ENCODE data around the gene OLFM2. TPM values are rescaled to one million over a fixed set of nuclear protein-coding genes. Genes with fewer than 3 reads are reported as not detected.
A peak's percentile ranks its signal among the peaks of the same experiment; 100 is the strongest.
"Not testable (repeated sequence)": the region's sequence is repeated elsewhere in the genome, so short reads cannot be mapped to it uniquely, and the experiment has no call there.

Gene OLFM2
- total RNA-seq, 2 experiments from 2014 or later = 9.2 to 9.9 TPM

DNA sequence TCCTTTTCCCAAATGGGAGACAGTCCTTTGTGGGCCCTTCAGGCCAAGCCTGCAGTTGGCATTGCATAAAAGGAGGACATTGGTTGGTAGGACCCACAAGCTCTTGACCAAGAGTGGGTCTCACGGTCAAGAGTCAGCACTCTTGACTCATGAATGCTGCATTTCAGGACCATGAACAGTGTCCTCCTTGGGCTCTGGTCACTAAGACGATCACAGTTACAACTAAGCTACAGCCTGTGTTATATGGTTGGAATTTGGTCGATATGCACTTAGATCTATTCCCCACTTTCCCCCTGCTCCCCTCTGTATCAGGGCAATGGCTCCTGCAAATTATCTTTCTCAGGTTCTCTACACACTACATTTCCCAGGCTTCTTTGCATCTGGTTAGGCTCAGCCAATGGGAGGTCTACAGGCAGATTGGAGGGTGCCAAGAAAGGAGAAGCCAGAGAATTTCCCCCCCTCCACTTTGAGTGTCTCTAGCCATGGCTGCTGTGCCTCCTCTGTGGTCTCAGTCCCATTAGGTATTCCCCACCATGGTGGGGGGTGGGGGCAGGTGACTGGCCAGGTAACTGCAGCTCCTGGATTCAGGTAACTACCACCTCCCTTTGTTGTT, 3.1 kb upstream of the OLFM2 start:
- ChIA-PET POLR2A (no interaction called here), CTCF (interaction anchor here (1.1 kb wide), 1 partner anchor 9 kb away, joined by 5 read pairs; no protein-coding TSS in a partner anchor)
- H3K36me3 Mint-ChIP-seq (ENCODE audit: low read depth) = no peaks in the 10 kb centered on the region
- ATAC-seq (no peak), DNase-seq (no peak)
- peaks cover 38% of the 10 kb centered on the region for H3K27me3 Mint-ChIP-seq (ENCODE audit: low read depth)
- H3K4me1 Mint-ChIP-seq (ENCODE audit: low read depth) = peaks cover 17% of the 10 kb centered on the region
- no peak overlapping the region for H3K27ac Mint-ChIP-seq
- H3K4me3 Mint-ChIP-seq = no peak overlapping the region
- H3K9me3 Mint-ChIP-seq (ENCODE audit: insufficient read depth) = no peaks in the 10 kb centered on the region

- no peaks in the 10 kb centered on the region for H3K36me3 Mint-ChIP-seq (ENCODE audit: low read depth)
- no peaks in the 10 kb centered on the region for H3K9me3 Mint-ChIP-seq (ENCODE audit: insufficient read depth)
- peaks cover 41% of the 10 kb centered on the region for H3K27me3 Mint-ChIP-seq (ENCODE audit: low read depth)
- ChIA-PET POLR2A (no interaction called here), CTCF (no interaction called here)
- ATAC-seq (no peak), DNase-seq (no peak)
- peak overlapping the region; percentile 2 for H3K4me3 Mint-ChIP-seq
- H3K27ac Mint-ChIP-seq = no peak overlapping the region
- peaks cover 23% of the 10 kb centered on the region for H3K4me1 Mint-ChIP-seq (ENCODE audit: low read depth)
Observed at GRCh38 chr19:9937001-9937411, 691 bp upstream of the OLFM2 start.

DNA sequence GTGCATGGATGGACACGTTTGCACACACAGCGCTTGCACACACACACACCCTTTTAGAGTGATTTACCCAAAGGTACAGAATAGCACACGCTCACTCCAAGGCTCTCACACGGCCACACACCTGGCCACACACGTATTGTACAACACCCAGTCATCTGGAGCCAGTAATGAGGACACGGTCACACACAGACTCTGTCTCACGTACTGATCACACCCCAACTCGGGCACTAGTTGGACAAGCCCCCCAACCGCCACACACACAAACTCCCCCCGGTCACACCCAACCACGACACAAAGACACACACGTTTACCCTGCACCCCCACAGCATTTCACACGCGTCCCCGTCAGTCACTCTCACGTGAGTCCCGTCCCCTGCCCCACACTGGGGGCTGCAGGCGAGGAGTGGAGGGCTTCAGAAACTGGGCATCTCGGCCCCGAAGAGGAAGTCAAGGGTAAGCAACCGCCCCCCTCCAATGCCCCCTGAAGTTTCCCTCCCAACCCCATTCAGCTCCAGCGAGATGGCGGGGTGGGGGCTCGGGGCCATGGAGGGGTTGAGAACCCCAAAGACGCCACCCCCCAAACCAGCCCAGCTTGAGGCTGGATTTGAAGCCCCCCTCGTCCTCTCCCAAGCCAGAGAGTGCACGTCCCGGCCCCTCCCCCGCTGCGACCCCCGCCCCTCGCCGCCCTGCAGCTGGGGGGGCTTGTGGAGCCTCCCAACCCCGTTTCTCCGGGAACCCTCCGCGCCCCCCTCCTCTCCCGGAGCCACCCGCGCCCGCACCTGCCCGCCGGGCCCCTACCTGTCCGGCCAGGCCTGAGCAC, 599 bp downstream of the OLFM2 start:
- ChIA-PET CTCF (no interaction called here), POLR2A (no interaction called here)
- no peaks in the 10 kb centered on the region for H3K36me3 Mint-ChIP-seq (ENCODE audit: low read depth)
- no peaks in the 10 kb centered on the region for H3K9me3 Mint-ChIP-seq (ENCODE audit: insufficient read depth)
- DNase-seq = no peak
- peaks cover 27% of the 10 kb centered on the region for H3K4me1 Mint-ChIP-seq (ENCODE audit: low read depth)
- H3K27ac Mint-ChIP-seq = no peak overlapping the region
- peaks cover 44% of the 10 kb centered on the region for H3K27me3 Mint-ChIP-seq (ENCODE audit: low read depth)
- no peak overlapping the region for H3K4me3 Mint-ChIP-seq
- ATAC-seq = no peak

DNA sequence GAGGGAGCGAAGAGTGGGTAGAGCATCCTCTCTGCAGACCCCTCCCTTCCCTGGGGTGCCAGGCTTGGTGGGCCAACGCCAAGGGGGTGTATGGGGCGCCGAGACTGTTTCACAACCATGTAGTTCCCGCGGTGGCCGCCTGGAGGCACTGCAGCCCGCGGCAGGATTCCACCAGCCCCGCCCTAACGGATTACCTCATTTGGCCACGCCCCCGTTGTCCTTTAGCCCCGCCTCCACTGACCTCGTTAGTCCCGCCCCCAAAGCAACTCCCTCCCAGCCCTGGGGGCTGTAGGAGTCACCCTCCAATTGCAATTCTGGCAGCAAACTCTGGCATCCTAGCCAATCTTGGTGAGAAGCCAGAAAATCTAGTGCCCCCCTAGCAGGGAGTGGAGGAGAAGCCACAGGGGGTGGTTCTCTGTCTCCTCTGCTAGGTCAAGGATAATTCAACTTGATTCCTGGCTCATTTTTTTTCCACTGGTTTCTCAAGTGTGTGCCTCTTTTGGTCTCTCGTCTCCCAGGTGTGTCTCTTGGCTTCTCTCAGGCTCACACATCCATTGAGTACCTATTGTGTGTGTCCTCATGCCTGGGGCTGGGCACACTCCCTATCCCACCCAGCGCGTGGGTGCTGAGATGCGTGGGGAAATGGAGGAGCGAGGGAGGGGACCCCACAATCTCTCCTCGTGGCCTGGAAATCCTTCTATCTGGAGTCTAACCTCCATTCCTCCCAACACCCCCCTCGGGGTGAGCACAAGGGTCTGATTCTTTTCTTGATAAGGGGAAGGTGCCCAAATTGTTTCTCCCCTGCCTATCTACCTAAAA, 2.0 kb downstream of the OLFM2 start:
- Mint-ChIP-seq H3K27ac (no peak overlapping the region), H3K4me3 (no peak overlapping the region), H3K4me1 (ENCODE audit: low read depth) (peaks cover 27% of the 10 kb centered on the region), H3K27me3 (ENCODE audit: low read depth) (peaks cover 41% of the 10 kb centered on the region), H3K9me3 (ENCODE audit: insufficient read depth) (no peaks in the 10 kb centered on the region), H3K36me3 (ENCODE audit: low read depth) (no peaks in the 10 kb centered on the region)
- CTCF ChIA-PET = interaction anchor here (4.4 kb wide), 1 partner anchor 316 kb away, joined by 19 read pairs; no protein-coding TSS in a partner anchor
- POLR2A ChIA-PET = no interaction called here
- DNase-seq (peak; percentile 87), ATAC-seq (peak; percentile 72)

DNA sequence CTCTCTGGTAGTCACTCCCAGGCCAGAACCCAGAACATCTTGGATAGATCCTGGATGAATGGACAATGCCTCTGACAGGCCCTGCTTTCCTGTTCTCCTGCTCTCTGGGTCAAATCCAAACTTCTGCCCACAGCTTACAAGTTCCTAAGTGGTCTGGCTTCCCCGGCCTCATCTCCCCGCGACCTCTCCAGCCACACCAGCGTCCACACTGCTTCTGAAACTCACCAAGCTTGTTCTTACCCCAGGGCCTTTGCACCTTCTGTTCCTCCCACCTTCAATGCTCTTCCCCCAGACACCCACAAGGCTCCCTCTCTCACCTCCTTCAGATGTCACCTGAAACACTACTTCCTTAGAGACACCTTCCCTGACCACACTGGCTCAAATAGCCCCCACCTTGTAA, 3.5 kb downstream of the OLFM2 start:
- H3K4me1 Mint-ChIP-seq (ENCODE audit: low read depth) = peaks cover 27% of the 10 kb centered on the region
- peaks cover 40% of the 10 kb centered on the region for H3K27me3 Mint-ChIP-seq (ENCODE audit: low read depth)
- no peaks in the 10 kb centered on the region for H3K9me3 Mint-ChIP-seq (ENCODE audit: insufficient read depth)
- DNase-seq (no peak), ATAC-seq (no peak)
- no peak overlapping the region for H3K27ac Mint-ChIP-seq
- CTCF ChIA-PET = interaction anchor here (1.2 to 4.4 kb wide), 7 partner anchors 16 to 327 kb away, joined by 3 to 62 read pairs (median 12); no protein-coding TSS in a partner anchor
- POLR2A ChIA-PET = no interaction called here
- no peak overlapping the region for H3K4me3 Mint-ChIP-seq
- no peaks in the 10 kb centered on the region for H3K36me3 Mint-ChIP-seq (ENCODE audit: low read depth)

- Mint-ChIP-seq H3K4me1 (ENCODE audit: low read depth) (peaks cover 21% of the 10 kb centered on the region), H3K9me3 (ENCODE audit: insufficient read depth) (no peaks in the 10 kb centered on the region), H3K36me3 (ENCODE audit: low read depth) (no peaks in the 10 kb centered on the region), H3K27me3 (ENCODE audit: low read depth) (peaks cover 31% of the 10 kb centered on the region), H3K4me3 (no peak overlapping the region), H3K27ac (no peak overlapping the region)
- POLR2A ChIA-PET = no interaction called here
- CTCF ChIA-PET = interaction anchor here (0.8 to 4.4 kb wide), 22 partner anchors 8 to 457 kb away, joined by 3 to 62 read pairs (median 4); partner anchors contain the start of genes ANGPTL6, ICAM1 and PIN1
- DNase-seq = no peak
- ATAC-seq = no peak
Observed at GRCh38 chr19:9931629-9932028, 4.7 kb downstream of the OLFM2 start.

DNA sequence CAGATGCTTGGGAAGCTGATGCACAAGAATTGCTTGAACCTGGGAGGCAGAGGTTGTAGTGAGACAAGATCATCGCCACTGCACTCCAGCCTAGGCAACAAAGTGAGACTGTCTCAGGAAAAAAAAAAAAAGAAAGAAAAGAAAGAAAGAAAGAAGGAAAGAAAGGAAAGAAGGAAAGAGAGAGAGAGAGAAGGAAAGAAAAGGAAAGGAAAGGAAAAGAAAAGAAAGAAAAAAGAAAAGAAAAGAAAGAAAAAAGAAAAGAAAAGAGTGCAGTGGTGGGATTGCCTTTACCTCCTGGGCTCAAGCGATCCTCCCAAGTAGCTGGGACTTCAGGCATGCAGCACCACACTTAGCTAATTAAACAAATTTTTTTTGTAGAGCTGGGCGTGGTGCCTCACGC, 12.9 kb downstream of the OLFM2 start:
- H3K4me3 Mint-ChIP-seq = no peak overlapping the region
- no peak for DNase-seq
- peaks cover 4% of the 10 kb centered on the region for H3K27me3 Mint-ChIP-seq (ENCODE audit: low read depth)
- no peaks in the 10 kb centered on the region for H3K4me1 Mint-ChIP-seq (ENCODE audit: low read depth)
- H3K36me3 Mint-ChIP-seq (ENCODE audit: low read depth) = no peaks in the 10 kb centered on the region
- no peak for ATAC-seq
- H3K27ac Mint-ChIP-seq = no peak overlapping the region
- H3K9me3 Mint-ChIP-seq (ENCODE audit: insufficient read depth) = no peaks in the 10 kb centered on the region
- CTCF ChIA-PET = interaction anchor here (2.1 kb wide), 1 partner anchor 78 kb away, joined by 4 read pairs; no protein-coding TSS in a partner anchor
- POLR2A ChIA-PET = no interaction called here

DNA sequence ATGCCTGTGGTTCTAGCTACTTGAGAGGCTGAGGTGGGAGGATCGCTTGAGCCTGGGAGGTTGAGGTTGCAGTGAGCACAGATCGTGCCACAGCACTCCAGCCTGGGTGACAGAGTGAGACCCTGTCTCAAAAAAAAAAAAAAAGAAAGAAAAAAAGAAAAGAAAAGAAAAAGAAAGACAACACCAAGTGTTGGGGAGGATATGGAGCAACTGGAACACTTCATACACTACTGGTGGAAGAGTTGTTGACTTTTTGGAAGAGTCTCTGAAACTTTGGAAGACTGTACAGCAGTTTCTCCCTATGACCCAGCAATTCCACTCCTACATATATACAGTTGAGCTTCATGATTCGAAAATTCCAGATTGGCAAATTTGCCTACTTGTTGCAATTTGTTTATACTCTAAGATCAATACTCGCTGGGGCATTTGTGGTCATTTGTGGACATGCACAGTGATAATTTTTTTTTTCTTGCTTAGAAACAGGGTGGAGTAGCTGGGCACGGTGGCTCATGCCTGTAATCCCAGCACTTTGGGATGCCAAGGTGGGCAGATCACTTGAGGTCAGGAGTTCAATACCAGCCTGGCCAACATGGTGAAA, 13.4 kb downstream of the OLFM2 start:
- H3K4me3 Mint-ChIP-seq; DNase-seq; H3K27me3 Mint-ChIP-seq (ENCODE audit: low read depth); H3K4me1 Mint-ChIP-seq (ENCODE audit: low read depth); ATAC-seq; H3K36me3 Mint-ChIP-seq (ENCODE audit: low read depth); H3K27ac Mint-ChIP-seq; H3K9me3 Mint-ChIP-seq (ENCODE audit: insufficient read depth): not testable (repeated sequence)
- CTCF ChIA-PET = interaction anchor here (0.6 to 2.1 kb wide), 2 partner anchors 79 to 1128 kb away, joined by 3 to 4 read pairs; no protein-coding TSS in a partner anchor
- POLR2A ChIA-PET = interaction anchor here (0.6 kb wide), 1 partner anchor 339 kb away, joined by 3 read pairs; no protein-coding TSS in a partner anchor

DNA sequence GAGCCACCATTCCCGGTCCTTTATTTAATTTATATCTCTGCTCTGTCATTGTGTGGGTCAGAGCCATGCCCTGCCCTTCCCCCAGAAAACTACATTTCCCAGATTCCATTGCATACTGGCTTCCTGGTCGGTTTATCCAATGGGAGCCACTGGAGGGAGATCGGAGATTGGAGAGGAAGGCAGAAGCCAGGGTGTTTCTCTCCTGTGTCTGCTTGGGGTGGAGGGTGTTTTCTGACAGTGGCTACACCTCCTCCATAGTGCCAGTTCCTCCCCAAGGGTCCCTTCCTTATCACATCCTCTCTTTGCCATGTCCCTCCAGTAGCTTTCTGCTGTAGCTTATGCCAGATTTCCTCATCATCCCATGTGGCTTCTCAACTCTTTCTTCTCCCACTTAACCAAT, 19.0 kb downstream of the OLFM2 start:
- ATAC-seq (no peak), DNase-seq (peak; percentile 29)
- Mint-ChIP-seq H3K27ac (no peak overlapping the region), H3K9me3 (ENCODE audit: insufficient read depth) (no peaks in the 10 kb centered on the region), H3K27me3 (ENCODE audit: low read depth) (peaks cover 20% of the 10 kb centered on the region), H3K36me3 (ENCODE audit: low read depth) (no peaks in the 10 kb centered on the region), H3K4me3 (no peak overlapping the region), H3K4me1 (ENCODE audit: low read depth) (peaks cover 11% of the 10 kb centered on the region)
- ChIA-PET POLR2A (interaction anchor here (1.0 kb wide), 1 partner anchor 334 kb away, joined by 4 read pairs; no protein-coding TSS in a partner anchor), CTCF (interaction anchor here (1.0 to 1.8 kb wide), 3 partner anchors 15 to 110 kb away, joined by 3 to 6 read pairs (median 3); no protein-coding TSS in a partner anchor)

- ATAC-seq (no peak), DNase-seq (no peak)
- POLR2A ChIA-PET = interaction anchor here (1.0 kb wide), 1 partner anchor 333 kb away, joined by 4 read pairs; no protein-coding TSS in a partner anchor
- H3K36me3 Mint-ChIP-seq (ENCODE audit: low read depth) = no peaks in the 10 kb centered on the region
- H3K27me3 Mint-ChIP-seq (ENCODE audit: low read depth) = peaks cover 20% of the 10 kb centered on the region
- H3K4me1 Mint-ChIP-seq (ENCODE audit: low read depth) = peaks cover 11% of the 10 kb centered on the region
- no peaks in the 10 kb centered on the region for H3K9me3 Mint-ChIP-seq (ENCODE audit: insufficient read depth)
- CTCF ChIA-PET = interaction anchor here (1.2 to 1.8 kb wide), 2 partner anchors 16 to 69 kb away, joined by 3 to 6 read pairs; no protein-coding TSS in a partner anchor
- H3K27ac Mint-ChIP-seq = no peak overlapping the region
- H3K4me3 Mint-ChIP-seq = no peak overlapping the region
Observed at GRCh38 chr19:9916719-9917118, 19.6 kb downstream of the OLFM2 start.
